Measurements from ENCODE around the gene TFCP2L1.
"Not testable (repeated sequence)": the region's sequence is repeated elsewhere in the genome, so short reads cannot be mapped to it uniquely, and the experiment has no call there.

GRCh38 chr2:121269436-121269835 lies 15.6 kb downstream of the TFCP2L1 start:
- not testable (repeated sequence) for TF ChIP-seq CTCF (conservative IDR thresholded peaks at IDR 0.05; ENCODE audit: low read depth, low read length); EZH2phosphoT487 (IDR thresholded peaks at IDR 0.05; ENCODE audit: borderline replicate concordance, low read length)
